Left hindlimb (tissue), 1 donor: ENCODE data around the gene SND1.
"Not testable (repeated sequence)": the region's sequence is repeated elsewhere in the genome, so short reads cannot be mapped to it uniquely, and the experiment has no call there.

Source experiments
- DNase-seq: peaks from one replicate; pipeline ENCODE4 v3.0.0-alpha.2; 2018

SND1 gene

DNA sequence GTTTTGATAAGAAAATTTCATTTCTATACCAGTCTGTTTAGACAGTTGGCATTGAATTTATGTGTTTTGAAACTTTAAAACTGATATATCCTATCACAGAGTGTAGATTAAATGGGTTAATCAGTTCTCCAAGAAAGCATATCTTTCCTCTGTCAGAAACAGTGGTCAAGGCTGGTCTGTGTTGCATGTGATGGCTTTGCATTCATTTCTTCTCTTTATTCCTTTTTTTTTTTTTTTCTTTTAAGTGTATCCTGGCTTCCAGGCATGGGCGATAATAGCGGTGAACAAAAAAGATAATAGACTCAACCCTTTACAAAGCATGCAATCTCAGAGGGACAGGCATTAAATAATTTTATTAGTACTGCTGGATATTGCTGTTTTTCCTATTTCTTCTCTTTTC, 242.6 kb downstream of the SND1 start:
- DNase-seq = no peak

DNA sequence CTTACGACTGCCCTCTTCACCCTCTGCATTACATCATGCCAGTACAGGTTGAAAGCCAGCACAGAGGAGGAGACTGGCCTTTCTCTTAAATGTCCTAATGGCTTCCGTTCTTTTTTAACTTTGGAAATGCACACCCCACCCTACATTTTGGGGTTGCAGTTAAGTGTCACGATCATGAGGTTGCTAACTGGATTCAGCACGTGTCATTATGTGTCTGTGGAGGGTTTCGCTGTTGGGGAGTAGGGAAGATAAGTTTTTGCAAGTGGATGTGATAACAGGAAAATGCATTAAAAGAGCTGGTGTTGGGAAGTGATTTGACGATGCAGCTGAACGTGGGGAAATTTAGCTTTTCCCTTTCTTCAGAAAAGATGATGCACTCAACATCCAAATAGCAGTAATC, 243.4 kb downstream of the SND1 start:
- DNase-seq = no peak

DNA sequence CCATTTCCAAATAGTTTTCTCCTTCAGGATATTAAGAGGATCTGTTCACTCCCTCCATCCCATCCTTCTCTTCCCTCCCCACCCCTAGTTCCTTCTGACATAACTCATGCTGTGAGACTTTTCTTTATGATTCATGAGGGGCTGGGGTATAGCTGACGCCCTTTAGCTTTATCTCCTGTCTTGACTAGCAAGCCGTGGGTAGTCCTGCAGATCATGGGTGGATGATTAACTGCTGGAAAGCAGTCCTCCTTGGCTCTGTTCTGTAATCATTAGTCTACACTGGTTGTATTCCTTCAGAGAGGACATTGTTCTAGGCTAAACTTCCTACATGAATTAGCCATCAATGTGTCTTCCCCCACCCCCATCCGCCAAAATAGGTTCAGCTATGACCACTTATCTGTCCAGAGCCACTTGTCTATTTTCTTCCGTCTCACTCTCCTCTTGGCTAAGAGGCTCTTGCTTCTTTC, 243.9 kb downstream of the SND1 start:
- no peak for DNase-seq

DNA sequence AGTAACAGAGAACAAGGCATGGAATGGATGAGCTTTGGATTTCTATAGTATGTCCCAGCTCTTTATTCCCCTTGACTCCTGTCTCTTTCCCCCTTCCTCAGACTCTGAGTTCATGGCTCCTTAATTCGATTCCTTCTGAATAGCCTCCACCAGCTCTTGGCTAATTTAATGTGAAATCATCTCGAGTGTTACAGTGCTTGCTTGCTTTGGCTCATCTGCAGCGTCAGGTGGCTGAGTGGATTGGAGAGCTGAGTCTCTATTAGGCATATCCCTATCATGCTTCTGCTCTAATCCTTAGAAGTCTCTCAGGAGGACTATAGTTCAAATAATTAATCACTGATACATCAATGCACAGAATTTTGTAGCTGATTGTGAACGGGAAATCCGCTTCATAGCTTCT, 244.7 kb downstream of the SND1 start:
- DNase-seq = no peak

DNA sequence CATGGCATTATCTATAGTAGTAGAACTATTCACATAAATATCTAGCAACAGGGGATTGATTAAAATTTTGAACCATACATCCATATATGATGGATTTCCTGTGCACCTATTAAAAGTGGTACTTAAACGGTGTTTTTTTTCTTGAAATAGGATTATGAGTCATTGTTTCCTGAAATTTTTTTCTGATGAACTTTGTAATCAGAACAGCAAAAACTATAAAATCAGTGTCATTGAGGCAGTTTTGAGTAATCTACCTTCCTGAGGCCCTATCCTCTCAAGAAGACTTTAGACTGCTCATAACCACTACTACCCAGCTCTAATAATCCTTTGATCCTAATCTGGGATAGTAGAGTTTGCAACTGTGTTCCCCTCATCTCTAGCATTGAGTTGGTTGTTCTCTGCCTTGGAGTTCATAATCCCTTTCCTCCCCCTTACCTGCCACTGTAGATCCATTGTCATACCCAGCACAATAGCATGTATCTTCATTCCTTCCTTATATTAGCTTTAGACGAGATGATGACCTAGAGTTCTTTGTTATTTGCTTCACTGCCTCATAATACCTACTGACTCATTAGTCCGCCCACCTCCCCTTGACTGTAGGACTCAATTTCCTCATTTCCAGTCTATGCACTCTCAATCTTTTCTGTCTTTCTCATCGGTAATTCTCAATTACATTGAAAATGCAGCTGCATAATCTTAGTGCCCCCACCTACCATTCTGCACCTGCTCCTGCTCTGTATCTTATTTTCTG, 245.9 kb downstream of the SND1 start:
- no peak for DNase-seq

DNA sequence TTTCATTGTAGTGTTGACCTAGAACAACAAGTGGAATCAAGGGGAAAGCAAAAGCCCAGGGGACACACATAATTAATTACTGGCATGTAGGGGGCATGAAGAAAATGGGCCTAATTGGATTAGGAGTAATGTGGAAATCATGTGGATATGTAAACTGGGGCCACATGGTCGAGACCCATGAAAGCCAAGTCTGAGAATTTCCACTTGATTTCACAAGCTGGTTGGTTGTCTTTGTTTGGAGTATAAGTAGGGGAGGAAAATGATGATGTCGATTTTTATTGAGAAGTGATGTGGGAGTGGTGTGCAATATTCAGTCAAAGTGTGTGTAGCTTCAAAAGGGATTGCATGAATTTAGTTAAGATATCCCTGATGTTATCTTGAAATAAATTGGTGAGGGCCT, 247.4 kb downstream of the SND1 start:
- no peak for DNase-seq

DNA sequence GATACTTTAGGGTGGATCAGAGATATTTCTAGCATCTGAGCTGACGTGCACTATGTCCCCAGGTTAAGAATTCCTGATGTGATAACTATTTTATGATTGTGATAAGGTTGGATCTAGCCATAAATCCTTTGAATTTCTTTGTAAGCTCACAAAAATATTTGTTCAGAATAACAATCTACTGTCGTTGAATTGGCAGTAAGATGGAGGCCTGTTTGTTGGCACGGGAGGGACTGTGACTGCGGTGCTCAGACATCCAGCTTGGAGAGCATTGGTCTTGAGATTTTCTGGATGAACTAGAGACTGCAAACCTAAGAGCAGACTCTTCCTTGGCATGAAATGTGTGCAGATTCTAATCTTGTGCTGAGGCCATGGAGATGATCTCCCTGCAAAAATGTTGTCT, 248.1 kb downstream of the SND1 start:
- DNase-seq = no peak

DNA sequence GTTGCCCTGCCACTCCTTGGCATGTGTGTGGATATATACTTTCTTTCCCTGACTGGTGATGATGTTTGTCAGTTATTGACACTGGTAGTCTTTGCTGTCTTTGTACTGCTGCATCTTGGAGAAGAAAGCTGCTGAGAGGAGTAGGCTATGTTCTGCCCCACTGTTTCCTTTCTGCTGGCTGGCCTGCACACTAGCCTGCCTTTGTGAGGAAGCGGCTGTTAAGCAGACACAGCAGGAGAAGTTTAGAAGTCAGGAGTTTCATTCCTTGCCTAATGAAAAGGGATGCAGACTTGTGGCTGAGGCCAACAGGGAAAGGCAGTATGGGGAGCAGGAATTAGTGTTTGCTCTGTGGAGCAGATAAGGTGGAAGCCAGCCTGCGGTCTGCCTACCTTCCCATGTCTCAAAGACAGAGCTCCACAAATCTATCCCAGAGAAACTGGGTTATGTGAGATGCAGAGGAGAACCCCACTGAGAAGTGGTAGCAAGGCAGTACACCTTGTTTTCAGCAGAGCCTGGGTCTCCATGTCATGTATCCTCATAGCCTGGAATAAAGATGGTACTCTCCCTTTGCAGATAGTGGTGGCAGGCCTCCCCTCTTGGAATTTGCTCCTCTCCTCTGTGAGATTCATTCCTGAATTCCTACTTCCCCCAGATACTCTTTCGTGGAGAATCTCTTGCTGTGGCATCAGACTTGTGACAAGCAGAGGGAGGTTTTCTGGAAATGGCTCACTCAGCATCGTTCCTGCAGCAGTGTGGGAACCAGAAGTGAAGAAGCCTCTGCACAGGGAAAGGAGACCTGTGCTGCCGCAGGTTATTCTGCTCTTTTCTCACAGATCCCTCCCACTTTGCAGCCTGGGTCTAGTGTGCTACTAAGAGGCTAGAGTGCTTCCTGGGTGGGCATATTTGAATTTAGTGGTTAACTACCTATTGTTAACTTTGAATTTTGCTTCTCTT, 249.0 kb downstream of the SND1 start:
- DNase-seq = no peak

DNA sequence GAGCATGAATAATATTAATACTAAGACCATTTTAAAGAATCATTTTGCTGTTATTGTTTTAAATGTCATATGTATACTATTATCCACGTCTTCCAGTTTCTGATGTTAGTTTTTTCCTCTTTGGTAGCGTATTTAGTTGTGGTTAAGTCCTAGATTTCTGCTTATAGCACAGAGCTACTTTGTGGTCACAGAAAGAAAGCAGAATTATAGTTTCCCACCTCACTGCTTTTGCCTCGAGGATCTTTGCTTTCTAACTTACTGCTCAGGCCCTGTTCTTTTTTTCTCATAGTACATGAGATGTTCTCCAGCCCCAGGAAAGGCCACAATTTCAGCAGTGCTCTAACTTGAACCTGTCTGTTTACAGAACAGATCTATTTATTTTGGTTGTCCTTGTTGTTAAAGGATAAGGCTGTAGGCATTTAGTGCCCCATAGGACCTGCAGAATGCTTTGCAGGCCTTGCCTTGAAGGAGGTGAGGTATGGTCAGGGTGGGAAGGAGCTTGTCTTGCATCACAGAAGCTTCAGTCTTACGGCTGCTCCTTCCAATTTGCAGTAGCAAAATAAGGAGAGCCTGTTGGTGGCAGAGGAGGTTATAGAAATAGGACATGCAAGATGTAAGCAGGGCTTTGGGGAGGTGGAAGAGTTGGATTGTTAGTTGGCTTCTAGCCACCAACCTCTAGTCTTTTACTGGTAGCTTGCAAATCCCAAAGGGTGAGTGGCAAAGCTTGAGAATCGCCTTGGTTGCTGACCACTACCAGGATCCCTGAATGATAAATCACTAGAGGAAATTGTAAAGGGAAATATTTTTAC, 250.1 kb downstream of the SND1 start:
- no peak for DNase-seq

DNA sequence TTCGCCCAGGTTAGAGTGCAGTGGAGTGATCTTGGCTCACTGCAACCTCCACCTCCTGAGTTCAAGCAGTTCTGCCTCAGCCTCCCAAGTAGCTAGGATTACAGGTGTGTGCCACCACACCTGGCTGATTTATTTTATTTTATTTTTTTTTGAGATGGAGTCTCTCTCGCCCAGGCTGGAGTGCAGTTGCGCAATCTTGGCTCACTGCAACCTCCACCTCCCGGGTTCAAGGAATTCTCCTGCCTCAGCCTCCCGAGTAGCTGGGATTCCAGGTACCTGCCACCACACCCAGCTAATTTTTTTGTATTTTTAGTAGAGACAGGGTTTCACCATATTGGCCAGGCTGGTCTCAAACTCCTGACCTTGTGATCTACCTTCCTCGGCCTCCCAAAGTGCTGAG, 250.8 kb downstream of the SND1 start:
- not testable (repeated sequence) for DNase-seq

DNA sequence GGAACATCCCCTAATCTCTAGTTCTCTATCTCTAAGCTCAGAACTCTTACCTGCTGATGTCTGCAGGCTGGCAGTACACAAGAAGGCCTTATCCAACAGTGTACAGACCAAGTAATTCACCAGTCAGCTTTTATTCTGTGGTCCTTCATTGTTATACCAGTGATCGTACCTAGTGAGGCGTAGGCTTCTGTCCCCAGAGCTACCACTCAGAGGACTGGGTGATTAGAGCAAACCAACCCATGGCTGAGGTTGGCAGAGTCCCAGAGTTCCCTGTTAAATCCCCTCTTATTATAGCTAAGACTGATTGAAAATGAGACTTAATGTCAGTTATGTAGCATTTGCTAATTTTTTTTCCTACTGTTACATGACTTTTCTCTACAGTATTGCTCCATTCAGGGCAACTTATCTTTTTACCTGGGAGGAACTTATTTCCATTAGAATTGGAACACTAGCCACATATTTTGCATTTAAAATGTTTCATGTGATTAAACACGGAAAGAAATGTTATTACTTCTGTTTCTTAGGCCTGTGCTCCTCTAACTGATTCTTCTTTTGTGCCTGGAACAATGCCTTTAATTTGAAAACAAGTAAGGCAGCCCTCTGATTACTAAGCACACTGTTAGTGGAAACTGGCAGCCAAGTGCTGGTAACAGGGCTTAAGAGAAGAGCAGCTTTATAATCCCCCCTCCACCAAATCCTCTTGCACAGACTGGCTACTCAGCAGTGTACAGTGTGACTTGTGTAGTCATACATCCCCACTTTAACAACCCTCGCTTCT, 252.1 kb downstream of the SND1 start:
- no peak for DNase-seq

DNA sequence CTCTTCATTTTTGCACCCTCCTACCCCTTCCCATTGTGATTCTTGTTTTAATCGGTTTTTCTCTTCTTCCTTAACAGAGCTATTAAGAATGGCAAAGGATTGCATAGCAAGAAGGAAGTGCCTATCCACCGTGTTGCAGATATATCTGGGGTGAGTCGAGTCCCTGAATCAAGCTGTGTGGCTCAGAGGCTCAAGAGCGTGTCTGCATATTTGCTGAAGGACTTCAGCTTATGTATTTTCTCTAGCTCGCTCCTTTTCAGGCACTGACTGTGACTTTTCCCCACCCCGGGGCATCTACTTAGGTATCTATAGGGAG, 252.6 kb downstream of the SND1 start:
- DNase-seq = no peak

DNA sequence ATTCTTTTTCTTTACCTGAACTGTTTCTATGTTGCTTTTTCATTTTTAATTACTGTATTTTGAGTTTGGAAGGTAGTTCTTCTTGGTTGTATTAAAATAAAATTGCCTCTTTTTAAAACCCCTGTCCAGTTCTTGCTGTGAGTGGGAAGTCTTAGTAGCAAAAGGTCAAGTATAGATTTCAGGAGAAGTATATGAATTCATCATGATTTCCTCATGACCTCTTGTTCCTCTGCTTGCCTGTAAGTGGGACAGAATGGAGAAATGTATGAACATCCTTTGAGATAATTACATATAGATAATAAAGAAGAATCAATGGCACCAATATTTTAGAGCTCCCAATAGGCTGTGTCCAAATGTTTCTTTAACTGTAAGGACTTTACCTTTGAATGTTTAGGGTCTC, 253.0 kb downstream of the SND1 start:
- DNase-seq = no peak

DNA sequence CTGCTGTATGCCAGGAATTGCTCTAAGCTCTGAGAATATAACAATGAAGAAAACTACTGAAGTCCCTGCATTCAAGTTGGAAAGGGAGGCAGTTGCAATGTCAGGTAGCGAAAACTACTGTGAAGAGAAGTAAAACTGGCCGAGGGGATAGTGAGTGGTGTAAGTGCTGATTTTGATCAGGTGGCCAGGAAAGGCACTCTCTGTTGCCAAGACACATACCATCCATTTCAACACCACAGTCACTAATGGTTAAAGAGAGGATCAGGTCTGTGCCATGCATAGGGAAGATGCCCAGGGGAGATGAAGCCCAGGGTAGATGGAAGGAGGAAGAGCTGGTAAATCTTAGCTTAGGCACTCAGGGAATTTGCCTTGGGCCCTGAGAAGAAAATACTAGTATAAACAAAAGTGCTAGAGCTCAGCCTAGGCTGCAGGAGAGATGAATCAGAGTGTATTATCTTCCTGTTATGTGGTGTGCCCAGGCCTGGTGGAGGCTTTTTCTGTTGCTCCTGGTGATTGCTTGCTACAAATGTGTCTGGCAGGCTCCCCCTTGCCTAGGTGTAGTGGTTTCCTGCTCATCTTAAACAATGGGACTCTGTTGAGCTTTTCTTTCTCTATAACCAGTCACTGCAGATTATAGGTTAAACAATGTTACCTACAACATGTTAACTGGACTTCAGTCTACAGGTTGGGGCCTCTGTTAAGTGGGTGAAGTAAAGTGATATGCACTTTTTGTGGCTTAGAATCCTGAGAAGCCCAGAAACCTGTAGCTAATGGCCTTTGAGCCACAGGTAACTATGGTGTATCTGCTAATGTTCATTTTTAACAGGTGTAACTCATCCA, 253.7 kb downstream of the SND1 start:
- no peak for DNase-seq

DNA sequence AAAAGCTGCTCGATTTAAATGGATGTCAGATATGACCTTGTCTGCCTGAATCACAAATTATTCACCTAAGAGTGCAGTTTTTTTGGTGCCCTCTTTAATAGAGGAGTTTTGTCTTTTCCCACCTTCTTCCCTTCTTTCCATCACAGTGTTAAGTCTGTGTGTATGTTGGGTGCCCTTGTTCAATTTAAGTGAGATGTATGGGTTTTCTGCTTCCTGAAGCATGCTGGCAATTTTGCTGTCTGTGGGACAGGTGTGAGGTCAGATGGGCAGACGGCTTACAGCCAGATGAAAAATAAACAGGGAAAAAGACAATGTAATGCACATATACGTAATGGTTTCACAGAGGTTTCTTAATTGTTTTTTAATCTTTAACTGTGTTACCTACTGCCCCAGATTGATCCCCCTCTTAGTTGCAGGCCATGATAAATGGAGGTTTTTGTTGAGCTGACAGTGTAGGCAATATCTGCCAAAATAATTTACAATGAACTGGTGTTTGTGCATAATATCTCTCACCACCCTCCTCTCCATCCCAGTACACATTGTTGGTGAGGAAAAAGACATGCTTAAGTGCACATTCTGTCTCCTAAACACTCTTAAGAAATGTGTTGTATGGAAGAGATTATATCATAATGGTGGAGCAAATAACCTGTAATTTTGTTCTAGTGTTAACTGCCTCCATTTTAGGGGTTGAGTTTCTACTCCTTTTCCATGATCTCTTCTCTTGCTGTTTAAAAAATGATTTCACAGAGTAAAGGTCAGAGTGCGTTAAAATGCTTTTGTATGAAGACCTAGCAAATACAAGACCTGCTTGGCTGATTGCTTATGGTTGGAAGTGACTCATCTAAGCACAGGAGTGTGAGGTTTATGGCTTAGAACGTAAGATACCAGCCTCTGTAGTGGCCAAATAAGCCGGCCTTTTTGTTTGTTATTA, 255.4 kb downstream of the SND1 start:
- DNase-seq = no peak

DNA sequence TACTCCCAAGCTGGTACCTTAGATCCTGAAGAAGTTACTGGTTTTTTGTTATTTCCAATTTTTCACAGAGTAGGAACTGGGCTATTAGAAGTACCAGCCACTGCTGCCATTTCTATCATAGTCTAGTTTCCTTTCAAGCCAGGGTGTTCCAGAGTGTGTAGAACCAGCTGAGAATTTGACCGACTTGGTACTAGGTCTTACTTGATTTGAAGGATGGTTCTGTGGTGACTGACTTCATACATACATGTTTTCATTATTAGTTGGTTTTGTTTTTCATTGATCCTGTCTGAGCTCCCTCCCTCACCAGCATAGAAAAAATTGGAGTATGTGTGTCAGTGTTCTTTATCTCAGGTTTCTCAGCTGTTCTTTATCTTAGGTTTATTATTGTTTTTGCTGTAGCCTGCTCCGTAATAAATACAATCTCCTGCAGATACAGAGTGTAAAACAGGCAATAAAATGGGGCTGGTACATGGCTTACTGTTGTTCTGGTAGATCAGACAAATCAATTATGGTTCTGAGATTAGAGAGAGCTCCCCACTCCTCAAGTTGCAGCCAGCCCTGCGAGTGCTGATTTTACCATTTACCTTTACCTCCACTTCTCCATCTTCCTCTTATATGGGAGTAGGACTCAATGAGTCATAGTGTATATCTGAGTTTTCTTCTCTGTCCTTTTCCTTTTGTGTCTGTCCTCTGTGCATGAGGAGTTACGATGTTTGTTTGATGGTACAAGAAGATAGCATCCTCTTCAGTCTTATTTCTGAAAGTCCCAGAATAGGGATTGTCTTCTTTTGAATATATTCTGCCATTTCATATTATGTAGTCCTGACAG, 256.6 kb downstream of the SND1 start:
- DNase-seq = no peak

DNA sequence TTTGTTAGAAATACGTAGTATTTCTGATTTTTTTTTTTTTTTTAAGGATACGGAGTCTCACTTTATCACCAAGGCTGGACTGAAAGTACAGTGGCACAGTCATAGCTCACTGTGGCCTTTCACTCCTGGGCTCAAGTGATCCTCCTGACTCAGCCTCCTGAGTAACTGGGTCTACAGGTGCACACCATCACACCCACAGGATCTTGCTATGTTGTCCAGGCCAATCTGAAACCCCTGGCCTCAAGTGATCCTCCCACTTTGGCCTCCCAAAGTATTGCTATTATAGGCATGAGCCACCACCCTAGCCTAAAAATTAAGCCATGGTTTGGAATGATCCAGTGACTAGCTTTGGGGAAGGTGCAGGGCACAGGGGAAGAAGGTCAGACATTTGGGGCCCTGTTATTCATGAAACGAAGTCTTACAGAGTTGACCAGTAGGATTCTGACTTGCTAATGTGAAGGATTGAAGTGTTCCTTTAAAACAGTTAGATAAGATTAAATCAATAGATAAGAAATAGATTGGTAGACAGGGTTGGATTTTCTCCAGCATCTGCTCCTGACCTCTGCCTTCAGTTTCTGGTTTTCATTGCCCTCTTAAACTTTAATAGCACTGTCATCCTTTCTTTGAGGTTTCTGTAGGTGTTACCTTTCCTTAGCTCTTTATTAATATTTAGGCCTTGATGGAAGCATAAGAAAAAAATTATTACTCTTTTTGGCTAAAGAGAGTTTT, 257.6 kb downstream of the SND1 start:
- no peak for DNase-seq

DNA sequence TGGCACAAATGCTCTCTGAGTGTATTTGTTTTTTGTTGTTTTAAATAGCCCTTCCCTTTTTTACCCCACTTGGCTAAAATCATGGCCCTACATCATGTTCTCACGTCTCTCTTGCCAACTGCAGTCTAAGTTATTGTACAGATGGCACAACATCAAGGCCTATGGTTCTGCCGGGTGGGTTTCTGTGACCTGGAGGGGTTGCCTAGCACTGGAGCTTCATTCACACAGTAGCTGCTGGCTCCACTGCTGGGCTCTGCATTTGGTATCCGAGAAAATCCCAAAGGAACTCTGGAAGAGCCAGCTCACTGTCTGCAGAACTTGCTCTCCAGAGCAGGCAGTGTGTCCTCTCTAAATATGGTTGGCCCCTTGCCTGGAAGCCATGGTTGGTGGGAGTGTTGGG, 258.7 kb downstream of the SND1 start:
- no peak for DNase-seq
